GM13977 (cell line): ENCODE measurements around the gene DCDC1.

Source experiments
- DNase-seq: peaks from one replicate; pipeline ENCODE4 v3.0.0; 2012; ENCODE audit warnings: low spot score
- in situ Hi-C: fragments of 300-500 bp; cut with MboI; formaldehyde crosslinking; loops from one replicate; pipeline ENCODE4 v1.12.0; 2022; ENCODE audit warnings: low sequenced_read_pairs, low pct_unique_long_range_greater_than_20kb, mixed read lengths, inconsistent platforms; ENCODE audit not compliant: unreplicated experiment
- TF ChIP-seq, protein P1 (sequence below): IDR thresholded peaks from 2 replicates; pipeline ENCODE4 v1.5.1; 2012; ENCODE audit warnings: mild to moderate bottlenecking, control low read depth; ENCODE audit not compliant: insufficient read depth; ENCODE audit errors: extremely low read depth, missing control alignments

The DCDC1 gene

DNA sequence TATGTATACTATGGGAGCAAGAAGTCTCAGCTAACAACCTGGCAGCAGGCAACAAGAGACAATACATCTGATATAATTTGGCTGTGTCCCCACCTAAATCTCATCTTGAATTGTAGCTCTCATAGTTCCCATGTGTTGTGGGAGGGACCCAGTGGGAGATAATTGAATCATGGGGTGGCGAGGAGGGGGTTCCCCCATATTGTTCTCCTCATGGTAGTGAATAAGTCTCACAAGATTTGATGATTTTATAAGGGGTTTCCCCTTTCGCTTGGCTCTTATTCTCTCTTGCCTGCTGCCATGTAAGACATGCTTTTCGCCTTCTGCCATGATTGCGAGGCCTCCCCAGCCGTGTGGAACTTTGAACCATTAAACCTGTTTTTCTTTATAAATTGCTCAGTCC is 6.3 kb upstream of the DCDC1 start:
- in situ Hi-C loops: no loop called here
- TF ChIP-seq, protein P1, sequence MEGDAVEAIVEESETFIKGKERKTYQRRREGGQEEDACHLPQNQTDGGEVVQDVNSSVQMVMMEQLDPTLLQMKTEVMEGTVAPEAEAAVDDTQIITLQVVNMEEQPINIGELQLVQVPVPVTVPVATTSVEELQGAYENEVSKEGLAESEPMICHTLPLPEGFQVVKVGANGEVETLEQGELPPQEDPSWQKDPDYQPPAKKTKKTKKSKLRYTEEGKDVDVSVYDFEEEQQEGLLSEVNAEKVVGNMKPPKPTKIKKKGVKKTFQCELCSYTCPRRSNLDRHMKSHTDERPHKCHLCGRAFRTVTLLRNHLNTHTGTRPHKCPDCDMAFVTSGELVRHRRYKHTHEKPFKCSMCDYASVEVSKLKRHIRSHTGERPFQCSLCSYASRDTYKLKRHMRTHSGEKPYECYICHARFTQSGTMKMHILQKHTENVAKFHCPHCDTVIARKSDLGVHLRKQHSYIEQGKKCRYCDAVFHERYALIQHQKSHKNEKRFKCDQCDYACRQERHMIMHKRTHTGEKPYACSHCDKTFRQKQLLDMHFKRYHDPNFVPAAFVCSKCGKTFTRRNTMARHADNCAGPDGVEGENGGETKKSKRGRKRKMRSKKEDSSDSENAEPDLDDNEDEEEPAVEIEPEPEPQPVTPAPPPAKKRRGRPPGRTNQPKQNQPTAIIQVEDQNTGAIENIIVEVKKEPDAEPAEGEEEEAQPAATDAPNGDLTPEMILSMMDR: no peak
- DNase-seq: no peak

DNA sequence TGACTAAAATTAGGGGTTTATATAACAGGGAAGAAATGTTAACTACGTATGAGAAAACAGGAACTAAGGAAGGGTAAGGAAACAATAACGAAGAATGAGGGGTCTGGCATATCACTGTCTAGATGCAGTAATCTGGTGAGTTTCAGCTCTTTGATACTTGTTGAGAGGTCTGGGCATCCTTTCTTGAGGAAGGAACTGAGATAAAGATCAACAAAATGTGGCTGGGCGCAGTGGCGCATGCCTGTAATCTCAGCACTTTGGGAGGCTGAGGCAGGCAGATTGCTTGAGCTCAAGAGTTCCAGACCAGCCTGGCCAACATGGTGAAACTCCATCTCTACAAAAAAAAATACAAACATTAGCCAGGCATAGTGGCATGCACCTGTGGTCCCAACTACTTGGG is 2.7 kb downstream of the DCDC1 start:
- no peak for DNase-seq
- in situ Hi-C loops: no loop called here

DNA sequence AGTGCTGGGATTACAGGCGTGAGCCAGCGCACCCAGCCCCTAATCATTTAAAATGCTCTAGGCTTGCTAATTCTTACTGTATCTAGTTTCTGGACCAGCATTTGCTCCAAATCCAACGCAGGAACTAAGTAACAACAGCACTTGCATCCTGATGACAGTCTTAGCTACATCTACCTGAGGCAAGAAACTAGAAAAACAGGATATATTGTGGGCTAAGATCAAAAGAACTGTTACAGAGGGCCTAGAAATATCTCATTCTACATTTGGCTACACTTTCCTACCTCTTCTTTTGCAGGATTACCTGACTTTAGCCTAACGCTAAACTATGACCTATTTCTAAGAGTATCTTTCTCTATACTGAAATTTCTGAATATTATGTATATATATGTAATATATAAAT is 7.8 kb downstream of the DCDC1 start:
- no peak for DNase-seq
- TF ChIP-seq, protein P1: no peak
- in situ Hi-C loops: no loop called here

More for the DNA sequence above, 2.7 kb downstream of the DCDC1 start:
- TF ChIP-seq, protein P1: no peak

DNA sequence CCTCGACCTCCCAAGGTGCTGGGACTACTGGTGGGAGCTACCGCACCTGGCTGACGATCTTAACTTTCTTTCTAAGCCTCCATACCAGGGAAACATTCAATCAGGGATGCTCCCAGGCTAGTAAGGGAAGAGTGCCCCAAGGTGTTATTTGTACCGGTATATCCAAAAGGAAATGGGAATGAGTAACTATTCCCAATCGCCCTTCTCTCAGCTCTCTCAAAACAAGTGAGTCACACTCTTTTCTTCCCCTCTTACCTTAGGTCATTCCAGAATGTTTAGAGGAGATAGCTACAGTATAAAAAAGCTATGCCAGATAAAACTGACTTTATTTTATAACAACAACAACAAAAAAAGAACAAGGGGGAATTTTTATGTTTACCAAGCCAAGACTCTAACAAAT is 13.7 kb downstream of the DCDC1 start:
- in situ Hi-C loops: no loop called here
- TF ChIP-seq, protein P1: no peak
- DNase-seq: no peak

DNA sequence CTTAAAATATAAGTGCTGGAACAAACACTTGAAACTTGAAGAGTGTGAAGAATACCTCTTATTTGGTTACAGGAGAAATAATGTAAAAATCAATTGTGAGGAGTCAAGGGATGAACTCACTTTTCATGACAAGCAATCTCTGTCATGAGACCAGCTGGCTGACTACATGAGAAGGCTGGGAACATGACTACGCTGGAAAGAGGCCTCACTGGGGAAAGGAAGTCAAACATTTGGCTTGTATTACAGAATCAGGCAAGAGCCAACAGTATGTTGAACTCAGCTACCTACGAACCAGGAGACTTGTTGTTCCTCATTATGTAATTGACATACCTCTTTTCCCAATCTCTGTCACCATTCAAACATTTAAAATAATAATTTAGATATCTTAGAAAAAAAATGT is 14.4 kb downstream of the DCDC1 start:
- in situ Hi-C loops: no loop called here
- TF ChIP-seq, protein P1: no peak
- no peak for DNase-seq

DNA sequence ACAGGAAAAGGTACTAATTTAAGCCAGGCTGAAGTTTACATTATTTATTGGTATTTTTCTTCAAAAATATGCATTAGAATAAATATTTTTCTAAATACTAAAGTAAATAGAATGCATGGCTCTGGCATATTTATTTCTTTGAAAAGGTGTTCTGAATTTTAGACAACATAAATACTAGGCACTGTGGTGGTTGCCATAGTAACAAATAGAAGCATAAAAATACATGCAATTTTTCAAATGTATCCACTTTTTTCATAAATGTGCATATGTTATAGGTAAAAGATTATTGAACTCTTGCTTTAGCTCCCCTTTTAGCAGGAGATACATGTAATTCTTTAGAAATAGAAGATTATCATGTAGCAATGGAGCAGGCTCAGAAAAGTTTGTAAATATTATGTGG is 18.4 kb downstream of the DCDC1 start:
- TF ChIP-seq, protein P1: no peak
- in situ Hi-C loops: no loop called here
- no peak for DNase-seq
